NK-92 treated with Interleukin-12 subunit alpha and Interleukin-12 subunit beta, amount 100 ng/mL, for 24 hours (cell line): Measurements from ENCODE around the gene PADI1.
A peak's percentile ranks its signal among the peaks of the same experiment; 100 is the strongest.

Experiments used
- DNase-seq: peaks from one replicate; lab custom pipeline; 2025; lab: John Stamatoyannopoulos, UW

Gene PADI1

GRCh38 chr1:17196496-17197185 is 8.3 kb upstream of the PADI1 start:
- DNase-seq = no peak

- DNase-seq = no peak
These were observed 7.2 kb upstream of the PADI1 start for GRCh38 chr1:17197696-17198095.

- DNase-seq = no peak
These were observed 6.3 kb upstream of the PADI1 start for GRCh38 chr1:17198476-17199258.

- DNase-seq = no peak
These were observed 5.5 kb upstream of the PADI1 start for GRCh38 chr1:17199267-17200044.

GRCh38 chr1:17200246-17200645 is 4.7 kb upstream of the PADI1 start:
- no peak for DNase-seq

- no peak for DNase-seq
These were observed 4.2 kb upstream of the PADI1 start for GRCh38 chr1:17200756-17201155.

- no peak for DNase-seq
These were observed 3.5 kb upstream of the PADI1 start for GRCh38 chr1:17201201-17202021.

- DNase-seq = no peak
These were observed 724 bp downstream of the PADI1 start for GRCh38 chr1:17205652-17206051.

- no peak for DNase-seq
These were observed 1.3 kb downstream of the PADI1 start for GRCh38 chr1:17206196-17206595.

- DNase-seq = no peak
These were observed 2.1 kb downstream of the PADI1 start for GRCh38 chr1:17207046-17207445.

GRCh38 chr1:17207540-17207939 is 2.6 kb downstream of the PADI1 start:
- DNase-seq = no peak

GRCh38 chr1:17207966-17208418 is 3.1 kb downstream of the PADI1 start:
- DNase-seq = peak; percentile 76

GRCh38 chr1:17208546-17208945 is 3.6 kb downstream of the PADI1 start:
- DNase-seq = no peak

- DNase-seq = no peak
These were observed 4.5 kb downstream of the PADI1 start for GRCh38 chr1:17209430-17209829.

GRCh38 chr1:17210176-17210575 is 5.2 kb downstream of the PADI1 start:
- DNase-seq = no peak

- DNase-seq = no peak
These were observed 6.4 kb downstream of the PADI1 start for GRCh38 chr1:17211377-17211776.

- no peak for DNase-seq
These were observed 7.1 kb downstream of the PADI1 start for GRCh38 chr1:17212009-17212408.

GRCh38 chr1:17212487-17213121 is 7.7 kb downstream of the PADI1 start:
- peak; percentile 10 for DNase-seq

- DNase-seq = no peak
These were observed 8.3 kb downstream of the PADI1 start for GRCh38 chr1:17213148-17213781.

- no peak for DNase-seq
These were observed 8.8 kb downstream of the PADI1 start for GRCh38 chr1:17213782-17214148.
